Kidney (tissue), 14 donors: ENCODE measurements around the gene MCFD2. TPM values are rescaled to one million over a fixed set of nuclear protein-coding genes. Genes with fewer than 3 reads are reported as not detected.

Experiments used
- DNase-seq, 5 donors: peaks; one replicate each; pipeline ENCODE4 v3.0.0-alpha.2; 2013 to 2020
- FAIRE-seq: peaks from 2 replicates; lab custom pipeline; 2012; peaks lifted over from hg19 to GRCh38; lab: Jason Lieb, UNC
- H3K27ac ChIP-seq, 2 donors: one replicate each; pipeline ENCODE4 v1.7.0; 2013; ENCODE audit warnings: low read depth in 2 of 2, low read length in 2 of 2, inconsistent platforms in 1 of 2
- H3K27me3 ChIP-seq: one replicate; pipeline ENCODE4 v1.7.1; 2013; ENCODE audit warnings: low read length, inconsistent platforms; ENCODE audit not compliant: control insufficient read depth, insufficient read depth
- H3K36me3 ChIP-seq, 3 donors: one replicate each; pipeline versions ENCODE4 v1.7.0 to v1.7.1; 2013; ENCODE audit warnings: low read length in 3 of 3, control low read depth in 1 of 3, inconsistent platforms in 1 of 3; ENCODE audit not compliant: insufficient read depth in 3 of 3, control insufficient read depth in 2 of 3
- H3K4me1 ChIP-seq, 3 donors: one replicate each; pipeline versions ENCODE4 v1.7.0 to v1.7.1; 2013; ENCODE audit warnings: low read length in 3 of 3, inconsistent platforms in 1 of 3, low read depth in 1 of 3; ENCODE audit not compliant: control insufficient read depth in 2 of 3, insufficient read depth in 2 of 3
- H3K4me3 ChIP-seq, 3 donors: one replicate each; pipeline versions ENCODE4 v1.7.0 to v1.8.1; 2013; ENCODE audit warnings: low read length in 3 of 3, control low read depth in 1 of 3, inconsistent platforms in 1 of 3
- H3K9ac ChIP-seq, 3 donors: one replicate each; pipeline versions ENCODE4 v1.7.0 to v1.7.1; 2013; ENCODE audit warnings: low read length in 3 of 3, control low read depth in 1 of 3, inconsistent platforms in 1 of 3
- H3K9me3 ChIP-seq, 3 donors: one replicate each; pipeline versions ENCODE4 v1.7.0 to v1.7.1; 2013; ENCODE audit warnings: low read length in 3 of 3, control low read depth in 1 of 3, inconsistent platforms in 1 of 3; ENCODE audit not compliant: control insufficient read depth in 2 of 3, insufficient read depth in 1 of 3
- CTCF ChIP-seq: IDR thresholded peaks from 3 replicates; pipeline ENCODE4 v1.5.1; 2012; ENCODE audit warnings: mild to moderate bottlenecking, moderate library complexity, borderline replicate concordance; ENCODE audit not compliant: insufficient read depth; ENCODE audit errors: extremely low read depth
- intact Hi-C: fragments of 100-400 bp; cut with DNase I; formaldehyde crosslinking; loops from one replicate; pipeline ENCODE4 v1.11.1; 2022
- polyA plus RNA-seq: library from polyadenylated mRNA; stranded (reverse); fragments of 350-450 nt; fragmentation: Illumina TruSeq; extraction: RNeasy Lipid Tissue Mini Kit (QIAGEN cat#74804); gene quantifications from one replicate; pipeline ENCODE4 v1.2.3, GENCODE V29; 2014; ENCODE audit warnings: low read depth, low replicate concordance; ENCODE audit not compliant: insufficient read depth
- total RNA-seq: library from RNA; stranded (reverse); fragmentation: NEBNext Ultra II Directional; extraction: Animal tissue kit (Norgen Biotek cat#: 25700); gene quantifications from one replicate; pipeline ENCODE4 v1.2.1, GENCODE V29; 2021
- donor health status: control.
- donor health status: control.
- donor health status: control.
- donor health status: control.
- donor health status: control.
- donor health status: DM: yes; HTN: yes; CAD: no.
- donor health status: Normal renal cell carcinoma (clear cell type).

The MCFD2 gene
- total and polyA plus RNA-seq, 2 donors from 2014 or later, result 42.2 to 86.6 TPM

DNA sequence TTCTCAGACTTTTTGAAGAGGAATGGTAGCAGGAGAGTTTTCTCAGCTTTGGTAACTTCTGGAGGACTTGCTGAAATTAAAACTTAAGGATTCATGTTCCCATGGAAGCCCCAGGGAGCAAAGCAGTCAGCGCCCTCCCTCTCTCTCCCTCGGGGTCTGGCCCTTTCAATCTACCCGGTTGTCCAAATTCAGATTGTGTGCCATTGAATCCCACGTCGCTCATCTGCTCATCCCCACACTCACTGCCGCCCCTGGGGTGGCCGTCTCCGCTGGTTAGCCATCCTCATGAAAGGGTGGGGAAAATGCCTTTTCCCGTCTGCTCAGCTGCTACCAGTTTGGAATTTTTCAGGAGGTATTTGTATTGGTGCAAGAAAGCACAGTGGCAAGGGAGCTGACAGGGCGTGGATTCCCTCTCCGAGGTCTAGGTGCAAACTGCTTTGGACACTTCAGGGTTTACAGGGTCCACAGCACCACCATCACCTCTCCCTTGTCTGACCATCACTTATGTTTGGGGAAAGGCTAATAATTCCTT lies 27.1 kb downstream of the MCFD2 start:
- no peak for TF ChIP-seq CTCF
- Histone ChIP-seq H3K27me3 (no peaks in the 10 kb centered on the region), H3K9me3 (no peaks in the 10 kb centered on the region), H3K36me3 (no peaks in the 10 kb centered on the region), H3K4me3 (no peak overlapping the region), H3K4me1 (no peaks in the 10 kb centered on the region), H3K27ac (no peak overlapping the region), H3K9ac (no peak overlapping the region)
- DNase-seq (no peak), FAIRE-seq (no peak)
- intact Hi-C loops, result no loop called here

- FAIRE-seq, result no peak
- H3K27me3 ChIP-seq, result no peaks in the 10 kb centered on the region
- H3K4me3 ChIP-seq, result no peak overlapping the region
- H3K27ac ChIP-seq, result no peak overlapping the region
- no peak for DNase-seq
- intact Hi-C loops, result no loop called here
- H3K9me3 ChIP-seq, result no peaks in the 10 kb centered on the region
- peaks cover 0 to 11% (median 4%) of the 10 kb centered on the region in 3 donors for H3K4me1 ChIP-seq
- TF ChIP-seq CTCF, result no peak
- no peaks in the 10 kb centered on the region for H3K36me3 ChIP-seq
- no peak overlapping the region for H3K9ac ChIP-seq
Observed at GRCh38 chr2:46887028-46887885, 28.3 kb downstream of the MCFD2 start.

- FAIRE-seq (no peak), DNase-seq (no peak)
- Histone ChIP-seq H3K27me3 (no peaks in the 10 kb centered on the region), H3K27ac (no peak overlapping the region), H3K4me1 (peaks cover 0 to 16% (median 8%) of the 10 kb centered on the region in 3 donors), H3K4me3 (no peak overlapping the region), H3K9ac (no peak overlapping the region), H3K9me3 (no peaks in the 10 kb centered on the region), H3K36me3 (no peaks in the 10 kb centered on the region)
- no peak for TF ChIP-seq CTCF
- intact Hi-C loops, result no loop called here
Observed at GRCh38 chr2:46886268-46887027, 29.2 kb downstream of the MCFD2 start.
